Mesenchymal stem cell (in vitro differentiated cells and primary cell): ENCODE data around the gene ITPRID1. TPM values are rescaled to one million over a fixed set of nuclear protein-coding genes. Genes with fewer than 3 reads are reported as not detected.

ENCODE experiments used
- DNase-seq: peaks from one replicate; pipeline ENCODE4 v3.0.0-alpha.2; 2013
- H2AFZ ChIP-seq: one replicate; pipeline ENCODE4 v1.6.1; 2013; ENCODE audit warnings: low read depth, mild to moderate bottlenecking, control low read depth, inconsistent platforms, low read length, moderate library complexity
- H2AK5ac ChIP-seq: 2 replicates; pipeline ENCODE4 v1.6.1; 2013; ENCODE audit warnings: low read length, moderate library complexity, mild to moderate bottlenecking, inconsistent platforms; ENCODE audit not compliant: severe bottlenecking
- H2BK120ac ChIP-seq: one replicate; pipeline ENCODE4 v1.6.1; 2013; ENCODE audit warnings: low read depth, mild to moderate bottlenecking, inconsistent platforms, low read length, moderate library complexity
- H2BK12ac ChIP-seq, 2 experiments: one replicate each; pipeline ENCODE4 v1.6.1; 2013; ENCODE audit warnings: inconsistent platforms in 2 of 2, low read length in 2 of 2, mild to moderate bottlenecking in 2 of 2, moderate library complexity in 2 of 2, control low read depth in 1 of 2
- H2BK15ac ChIP-seq: one replicate; pipeline ENCODE4 v1.6.1; 2013; ENCODE audit warnings: mild to moderate bottlenecking, low read depth, inconsistent platforms; ENCODE audit not compliant: poor library complexity, severe bottlenecking
- H2BK5ac ChIP-seq: 2 replicates; pipeline ENCODE4 v1.6.1; 2013; ENCODE audit warnings: low read depth, mild to moderate bottlenecking, low read length, control low read depth, inconsistent platforms; ENCODE audit not compliant: poor library complexity, severe bottlenecking
- H3K14ac ChIP-seq, 2 experiments: one replicate each; pipeline ENCODE4 v1.6.1; 2013; ENCODE audit warnings: inconsistent platforms in 2 of 2, low read length in 2 of 2, control low read depth in 1 of 2, mild to moderate bottlenecking in 1 of 2, moderate library complexity in 1 of 2
- H3K18ac ChIP-seq, 2 experiments: one replicate each; pipeline ENCODE4 v1.6.1; 2013; ENCODE audit warnings: inconsistent platforms in 2 of 2, low read length in 2 of 2, control low read depth in 1 of 2, low read depth in 1 of 2, mild to moderate bottlenecking in 1 of 2
- H3K23ac ChIP-seq, 2 experiments: one replicate each; pipeline ENCODE4 v1.6.1; 2013; ENCODE audit warnings: inconsistent platforms in 2 of 2, low read length in 2 of 2, mild to moderate bottlenecking in 2 of 2, moderate library complexity in 2 of 2, control low read depth in 1 of 2
- H3K27ac ChIP-seq: 2 replicates; pipeline ENCODE4 v1.5.1; 2013; ENCODE audit warnings: mild to moderate bottlenecking, moderate library complexity, low read length, control low read depth, inconsistent platforms; ENCODE audit not compliant: poor library complexity, severe bottlenecking
- H3K27me3 ChIP-seq, 2 experiments: 2 replicates each; pipeline versions ENCODE4 v1.6.1 to v1.7.0; 2013; ENCODE audit warnings: low read length in 2 of 2, mild to moderate bottlenecking in 2 of 2, moderate library complexity in 2 of 2, control low read depth in 1 of 2, inconsistent platforms in 1 of 2; ENCODE audit not compliant: control insufficient read depth in 1 of 2, insufficient read depth in 1 of 2
- H3K36me3 ChIP-seq, 2 experiments: 2 replicates each; pipeline versions ENCODE4 v1.6.1 to v1.7.0; 2013; ENCODE audit warnings: low read length in 2 of 2, control low read depth in 1 of 2, inconsistent platforms in 1 of 2, low read depth in 1 of 2, mild to moderate bottlenecking in 1 of 2; ENCODE audit not compliant: insufficient read depth in 2 of 2, control insufficient read depth in 1 of 2
- H3K4ac ChIP-seq, 2 experiments: one replicate each; pipeline ENCODE4 v1.6.1; 2013; ENCODE audit warnings: inconsistent platforms in 2 of 2, low read length in 2 of 2, mild to moderate bottlenecking in 2 of 2, moderate library complexity in 2 of 2, control low read depth in 1 of 2, low read depth in 1 of 2
- H3K4me1 ChIP-seq: 2 replicates; pipeline ENCODE4 v1.6.1; 2013; ENCODE audit warnings: low read depth, low read length, control low read depth; ENCODE audit not compliant: control insufficient read depth, insufficient read depth
- H3K4me2 ChIP-seq: 2 replicates; pipeline ENCODE4 v1.6.1; 2013; ENCODE audit warnings: low read length, mild to moderate bottlenecking, inconsistent platforms; ENCODE audit not compliant: poor library complexity, severe bottlenecking
- H3K4me3 ChIP-seq, 2 experiments: 2 replicates each; pipeline versions ENCODE4 v1.5.1 to v1.7.0; 2013; ENCODE audit warnings: low read length in 2 of 2, mild to moderate bottlenecking in 2 of 2, control low read depth in 1 of 2, low read depth in 1 of 2; ENCODE audit not compliant: insufficient read depth in 1 of 2
- H3K79me1 ChIP-seq: replicated peaks from 2 replicates; pipeline ENCODE4 v1.6.1; 2013; ENCODE audit warnings: mild to moderate bottlenecking, control low read depth, low read length, inconsistent platforms; ENCODE audit not compliant: poor library complexity, severe bottlenecking
- H3K9ac ChIP-seq: 2 replicates; pipeline ENCODE4 v1.7.0; 2013; ENCODE audit warnings: mild to moderate bottlenecking, low read length, moderate library complexity
- H3K9me3 ChIP-seq: 2 replicates; pipeline ENCODE4 v1.7.0; 2013; ENCODE audit warnings: mild to moderate bottlenecking, low read length; ENCODE audit not compliant: control insufficient read depth
- H4K8ac ChIP-seq: one replicate; pipeline ENCODE4 v1.6.1; 2013; ENCODE audit warnings: inconsistent platforms, mild to moderate bottlenecking, low read length, moderate library complexity
- H4K91ac ChIP-seq: one replicate; pipeline ENCODE4 v1.6.1; 2013; ENCODE audit warnings: mild to moderate bottlenecking, low read length, inconsistent platforms
- WGBS: methylation state at CpG from one replicate; pipeline ENCODE4 v1.1.7; 2013; ENCODE audit warnings: mixed read lengths; 5-methylcytosine and 5-hydroxymethylcytosine counted together
- polyA plus RNA-seq, 2 experiments: library from polyadenylated mRNA; stranded (reverse); fragments of 200-250 nt; gene quantifications; one replicate each; pipeline ENCODE4 v1.2.3, GENCODE V29; 2013

The ITPRID1 gene
- not detected for polyA plus RNA-seq (2013, experiment 1 of 2)
- polyA plus RNA-seq (2013, experiment 2 of 2): not detected

DNA sequence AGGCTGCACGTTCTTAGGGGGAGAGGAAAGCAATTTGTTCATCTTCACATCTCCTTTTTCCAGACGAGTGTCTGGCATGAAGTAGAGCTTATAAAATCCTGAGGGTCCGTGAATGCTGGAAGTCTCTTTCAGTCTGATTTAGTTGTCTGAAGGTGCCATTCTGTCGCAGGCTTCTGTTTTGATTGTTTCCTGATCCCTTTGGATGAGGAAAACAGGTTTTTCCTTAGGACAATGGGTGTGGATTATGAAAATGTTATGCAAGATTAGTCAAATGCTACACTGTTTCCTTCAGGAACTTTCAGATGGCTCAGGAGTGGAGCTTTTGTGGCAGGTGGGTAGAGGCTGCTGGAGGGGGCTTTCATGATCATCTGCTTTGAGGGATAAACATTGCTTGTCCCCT, at the start of gene ITPRID1:
ITPRID1 (plus strand) TSS at position 301 of the 400 bp plus-strand sequence. CDS start 38,935 bp downstream, outside the sequence.
- H3K4ac ChIP-seq: no peak within 1 kb of the TSS
- no peak within 1 kb of the TSS for H2BK12ac ChIP-seq
- no peak within 1 kb of the TSS for H2AFZ ChIP-seq

DNA sequence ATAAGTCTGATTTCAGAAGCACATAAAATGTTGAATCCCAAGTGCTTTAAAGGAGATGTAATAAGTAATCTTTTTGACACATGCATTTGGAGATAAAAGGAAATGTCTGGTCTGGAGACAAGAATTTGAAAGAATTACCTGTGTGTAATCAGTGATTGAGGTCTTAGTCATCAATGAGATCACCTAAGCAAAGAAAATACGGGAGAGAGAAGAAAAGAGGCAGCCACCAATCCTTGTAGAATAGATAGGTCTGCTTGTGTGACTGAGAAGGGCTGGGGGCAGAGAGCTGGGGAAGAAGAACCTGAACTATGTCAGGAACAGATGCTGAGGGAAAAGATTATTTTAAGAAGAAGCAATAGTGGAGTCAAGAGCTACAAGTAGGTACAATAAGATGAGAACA, 49.3 kb upstream of the ITPRID1 start:
- no peaks in the 10 kb centered on the region for H3K79me1 ChIP-seq
- no peak overlapping the region for H3K23ac ChIP-seq
- H3K27ac ChIP-seq: no peak overlapping the region
- peaks cover 7 to 8% of the 10 kb centered on the region in 2 experiments for H3K27me3 ChIP-seq
- H3K9me3 ChIP-seq: no peaks in the 10 kb centered on the region
- H2BK15ac ChIP-seq: no peak overlapping the region
- H3K4me1 ChIP-seq: no peaks in the 10 kb centered on the region
- H3K9ac ChIP-seq: no peak overlapping the region
- no peak overlapping the region for H2BK5ac ChIP-seq
- no peaks in the 10 kb centered on the region for H3K36me3 ChIP-seq
- 64% methylated on average over 1 of the region's 1 CpG for WGBS
- H2BK120ac ChIP-seq: no peak overlapping the region
- H4K91ac ChIP-seq: no peak overlapping the region
- DNase-seq: no peak
- H3K14ac ChIP-seq: no peak overlapping the region
- no peak overlapping the region for H3K4me3 ChIP-seq
- no peak overlapping the region for H2AFZ ChIP-seq
- H3K18ac ChIP-seq: no peak overlapping the region
- no peak overlapping the region for H2AK5ac ChIP-seq
- no peak overlapping the region for H4K8ac ChIP-seq
- no peak overlapping the region for H3K4ac ChIP-seq
- no peak overlapping the region for H2BK12ac ChIP-seq
- H3K4me2 ChIP-seq: no peak overlapping the region

More for the DNA sequence above, at the start of gene ITPRID1:
- Histone ChIP-seq H3K36me3 (no peaks in the 10 kb centered on the region), H4K91ac (no peak within 1 kb of the TSS), H3K27me3 (no peaks in the 10 kb centered on the region), H4K8ac (no peak within 1 kb of the TSS), H2BK5ac (no peak within 1 kb of the TSS), H3K4me3 (no peak within 1 kb of the TSS), H3K4me1 (no peaks in the 10 kb centered on the region), H3K23ac (no peak within 1 kb of the TSS), H3K14ac (no peak within 1 kb of the TSS), H3K27ac (no peak within 1 kb of the TSS), H3K18ac (no peak within 1 kb of the TSS), H3K9ac (no peak within 1 kb of the TSS), H3K4me2 (no peak within 1 kb of the TSS), H3K79me1 (no peaks in the 10 kb centered on the region), H2BK120ac (no peak within 1 kb of the TSS), H2BK15ac (no peak within 1 kb of the TSS), H2AK5ac (no peak within 1 kb of the TSS), H3K9me3 (peaks cover 6% of the 10 kb centered on the region)
- no peak for DNase-seq
- 67% methylated on average over 4 of the region's 4 CpGs for WGBS

DNA sequence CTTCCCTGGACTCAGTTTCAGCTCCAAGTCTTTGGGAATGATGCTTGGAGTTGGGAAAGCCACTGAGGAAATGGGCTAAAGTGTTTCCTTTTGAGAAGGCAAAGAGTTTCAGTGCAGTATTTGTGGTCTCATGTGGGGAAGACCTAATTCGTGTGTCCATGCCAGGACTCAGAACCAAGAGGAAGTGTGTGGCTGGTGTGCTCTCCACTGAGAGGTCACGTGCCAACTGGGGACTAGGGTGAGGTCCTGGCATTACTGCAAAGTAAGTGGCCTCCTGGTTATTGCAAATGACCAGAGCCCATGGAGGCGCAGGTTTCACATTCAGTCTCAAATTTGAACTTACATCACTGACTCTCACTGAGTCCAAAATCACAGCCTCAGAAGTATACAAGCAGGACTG, 48.6 kb upstream of the ITPRID1 start:
- Histone ChIP-seq H3K36me3 (no peaks in the 10 kb centered on the region), H3K23ac (no peak overlapping the region), H3K79me1 (no peaks in the 10 kb centered on the region), H3K18ac (no peak overlapping the region), H2BK120ac (no peak overlapping the region), H3K9me3 (no peaks in the 10 kb centered on the region), H3K27me3 (peaks cover 7 to 8% of the 10 kb centered on the region in 2 experiments), H3K27ac (no peak overlapping the region), H3K4me3 (no peak overlapping the region), H3K4ac (no peak overlapping the region), H4K91ac (no peak overlapping the region), H3K9ac (no peak overlapping the region), H2BK12ac (no peak overlapping the region), H2BK15ac (no peak overlapping the region), H4K8ac (no peak overlapping the region), H2AK5ac (no peak overlapping the region), H3K14ac (no peak overlapping the region), H3K4me1 (no peaks in the 10 kb centered on the region), H2AFZ (no peak overlapping the region), H2BK5ac (no peak overlapping the region), H3K4me2 (no peak overlapping the region)
- no peak for DNase-seq
- WGBS: 62% methylated on average over 3 of the region's 3 CpGs

DNA sequence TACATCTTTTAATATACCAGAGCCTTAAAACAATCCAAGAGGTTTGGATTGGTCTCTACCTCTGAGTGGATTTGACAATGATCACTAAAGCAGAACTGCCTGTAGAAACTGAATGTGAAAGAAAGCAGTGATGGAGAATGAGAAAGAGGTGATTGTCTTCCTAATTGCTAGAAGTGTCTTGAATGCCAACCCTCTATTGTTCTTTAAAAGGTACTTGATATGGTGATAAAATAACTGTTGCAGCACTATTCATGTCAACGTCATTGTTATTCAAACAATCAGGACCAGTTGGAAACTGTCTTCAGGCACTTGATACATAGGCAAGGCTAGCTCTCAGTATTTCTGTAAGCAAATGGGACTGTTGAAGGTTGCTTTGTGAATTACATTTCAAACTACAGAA, 47.9 kb upstream of the ITPRID1 start:
- Histone ChIP-seq H3K9me3 (no peaks in the 10 kb centered on the region), H3K79me1 (no peaks in the 10 kb centered on the region), H4K91ac (no peak overlapping the region), H3K9ac (no peak overlapping the region), H3K4me1 (no peaks in the 10 kb centered on the region), H3K27me3 (peaks cover 7 to 8% of the 10 kb centered on the region in 2 experiments), H3K36me3 (no peaks in the 10 kb centered on the region), H2BK12ac (no peak overlapping the region), H2BK15ac (no peak overlapping the region), H4K8ac (no peak overlapping the region), H2AK5ac (no peak overlapping the region), H2AFZ (no peak overlapping the region), H3K14ac (no peak overlapping the region), H3K4me2 (no peak overlapping the region), H3K23ac (no peak overlapping the region), H3K18ac (no peak overlapping the region), H3K4me3 (no peak overlapping the region), H3K4ac (no peak overlapping the region), H2BK120ac (no peak overlapping the region), H3K27ac (no peak overlapping the region), H2BK5ac (no peak overlapping the region)
- DNase-seq: no peak
- WGBS: no CpG with 5 or more reads among the region's 1 CpG
